CD14-positive monocyte (primary cell): ENCODE data around the gene C4BPB. TPM values are rescaled to one million over a fixed set of nuclear protein-coding genes. Genes with fewer than 3 reads are reported as not detected.
A peak's percentile ranks its signal among the peaks of the same experiment; 100 is the strongest.

Source experiments
- DNase-seq, 3 donors: peaks; one replicate each; pipeline ENCODE4 v3.0.0-alpha.2; 2011 to 2022
- H2AFZ ChIP-seq: 2 replicates; pipeline ENCODE4 v1.6.0; 2012; ENCODE audit warnings: mild to moderate bottlenecking, low read depth, low read length, inconsistent platforms; ENCODE audit not compliant: insufficient read depth, poor library complexity, severe bottlenecking
- H3K27ac ChIP-seq, 2 donors: 1 replicate in 1 of 2; 2 replicates in 1 of 2; pipeline ENCODE4 v1.5.1; 2012 to 2013; ENCODE audit warnings: low read length in 2 of 2, control low read depth in 1 of 2, inconsistent platforms in 1 of 2, low read depth in 1 of 2, mild to moderate bottlenecking in 1 of 2
- H3K27me3 ChIP-seq, 2 donors: one replicate each; pipeline versions ENCODE4 v1.6.0 to v1.6.1; 2011 to 2013; ENCODE audit warnings: low read length in 2 of 2; ENCODE audit not compliant: control insufficient read depth in 2 of 2, insufficient read depth in 2 of 2
- H3K36me3 ChIP-seq, 2 donors: replicated peaks in 1 of 2; 1 replicate in 1 of 2; 2 replicates in 1 of 2; pipeline versions ENCODE4 v1.5.1 to v1.6.1; 2012 to 2013; ENCODE audit warnings: low read length in 2 of 2, control low read depth in 1 of 2, inconsistent platforms in 1 of 2, mild to moderate bottlenecking in 1 of 2; ENCODE audit not compliant: insufficient read depth in 2 of 2, control insufficient read depth in 1 of 2
- H3K4me1 ChIP-seq, 2 donors: 1 replicate in 1 of 2; 2 replicates in 1 of 2; pipeline versions ENCODE4 v1.5.1 to v1.6.1; 2012 to 2013; ENCODE audit warnings: low read length in 2 of 2, control low read depth in 1 of 2, inconsistent platforms in 1 of 2, mild to moderate bottlenecking in 1 of 2, moderate library complexity in 1 of 2; ENCODE audit not compliant: insufficient read depth in 2 of 2, control insufficient read depth in 1 of 2
- H3K4me2 ChIP-seq: replicated peaks from 2 replicates; pipeline ENCODE3; 2012; ENCODE audit warnings: low read length, moderate library complexity, mild to moderate bottlenecking; ENCODE audit not compliant: poor library complexity, severe bottlenecking; ENCODE audit errors: extremely low read depth
- H3K4me3 ChIP-seq, 3 experiments: fragments of 200-600 bp in 1 of 3; sonication (generic) in 1 of 3; replicated peaks in 1 of 3; 1 replicate in 2 of 3; 2 replicates in 1 of 3; pipeline ENCODE4 v1.5.1; 2011 to 2013; ENCODE audit warnings: low read length in 3 of 3, mild to moderate bottlenecking in 3 of 3, control low read depth in 2 of 3, low read depth in 2 of 3, inconsistent platforms in 1 of 3, moderate library complexity in 1 of 3
- H3K79me2 ChIP-seq: 2 replicates; pipeline ENCODE4 v1.6.0; 2012; ENCODE audit warnings: mild to moderate bottlenecking, control low read depth, inconsistent platforms, low read length, moderate library complexity; ENCODE audit not compliant: insufficient read depth
- H3K9ac ChIP-seq: 2 replicates; pipeline ENCODE4 v1.6.0; 2017; ENCODE audit warnings: low read length, mild to moderate bottlenecking; ENCODE audit not compliant: insufficient read depth, poor library complexity, severe bottlenecking
- H3K9me3 ChIP-seq, 2 donors: replicated peaks in 1 of 2; 1 replicate in 1 of 2; 2 replicates in 1 of 2; pipeline versions ENCODE4 v1.5.1 to v1.6.1; 2012 to 2013; ENCODE audit warnings: low read length in 2 of 2, control low read depth in 1 of 2; ENCODE audit not compliant: control insufficient read depth in 1 of 2, insufficient read depth in 1 of 2
- H4K20me1 ChIP-seq: 2 replicates; pipeline ENCODE4 v1.6.0; 2012; ENCODE audit warnings: mild to moderate bottlenecking, low read length, control low read depth, moderate library complexity; ENCODE audit not compliant: insufficient read depth
- H3K27ac Mint-ChIP-seq, 7 donors: one replicate each; pipeline ENCODE4 v1.8.0; 2020; ENCODE audit warnings: mild to moderate bottlenecking in 7 of 7, mixed read lengths in 7 of 7, moderate library complexity in 6 of 7, inconsistent platforms in 2 of 7
- H3K27me3 Mint-ChIP-seq, 3 donors: one replicate each; pipeline ENCODE4 v1.8.0; 2021 to 2022; ENCODE audit warnings: low read depth in 3 of 3, mild to moderate bottlenecking in 3 of 3, mixed read lengths in 3 of 3, moderate library complexity in 3 of 3, inconsistent platforms in 1 of 3
- H3K36me3 Mint-ChIP-seq, 2 donors: one replicate each; pipeline ENCODE4 v1.8.0; 2020; ENCODE audit warnings: mixed read lengths in 2 of 2, inconsistent platforms in 1 of 2, mild to moderate bottlenecking in 1 of 2
- H3K4me1 Mint-ChIP-seq: one replicate; pipeline ENCODE4 v1.8.0; 2020; ENCODE audit warnings: mild to moderate bottlenecking, mixed read lengths
- H3K4me3 Mint-ChIP-seq, 2 donors: one replicate each; pipeline ENCODE4 v1.8.0; 2020; ENCODE audit warnings: mild to moderate bottlenecking in 2 of 2, mixed read lengths in 2 of 2, moderate library complexity in 1 of 2
- H3K9me3 Mint-ChIP-seq, 7 donors: one replicate each; pipeline ENCODE4 v1.8.0; 2020 to 2022; ENCODE audit warnings: mixed read lengths in 7 of 7, mild to moderate bottlenecking in 6 of 7, moderate library complexity in 6 of 7, inconsistent platforms in 2 of 7
- CTCF ChIP-seq: fragments of 200-600 bp; IDR thresholded peaks from one replicate; pipeline ENCODE4 v1.8.0; 2022; ENCODE audit warnings: antibody characterized with exemption, mild to moderate bottlenecking
- WGBS: methylation state at CpG from one replicate; pipeline ENCODE4 v1.1.5; 2013; ENCODE audit warnings: missing lambda C conversion rate; ENCODE audit not compliant: insufficient coverage; 5-methylcytosine and 5-hydroxymethylcytosine counted together
- intact Hi-C, 2 donors: fragments of 100-400 bp; cut with micrococcal nuclease; formaldehyde crosslinking; loops; one replicate each; pipeline versions ENCODE4 v1.15.0 to v1.15.1; 2023
- polyA plus RNA-seq, 3 donors: library from polyadenylated mRNA; depleted of rRNA in 1 of 3; unstranded in 2 of 3; stranded (reverse) in 1 of 3; fragments of 300-500 nt in 2 of 3; fragments of >200 nt in 1 of 3; fragmentation: Illumina TruSeq in 2 of 3; gene quantifications; 1 replicate in 2 of 3; 2 replicates in 1 of 3; pipeline ENCODE4 v1.2.3, GENCODE V29; 2012 to 2021

The C4BPB gene
- polyA plus RNA-seq, 3 donors = not detected

GRCh38 chr1:207084701-207085180 lies 3.9 kb upstream of the C4BPB start:
- Histone ChIP-seq H4K20me1 (no peaks in the 10 kb centered on the region), H3K79me2 (no peaks in the 10 kb centered on the region), H3K27ac (no peak overlapping the region), H3K36me3 (no peaks in the 10 kb centered on the region), H3K9ac (no peak overlapping the region), H2AFZ (no peak overlapping the region), H3K4me2 (no peak overlapping the region), H3K9me3 (no peaks in the 10 kb centered on the region), H3K4me1 (peaks cover 0 to 10% of the 10 kb centered on the region in 2 donors), H3K4me3 (no peak overlapping the region), H3K27me3 (peaks cover 0 to 2% of the 10 kb centered on the region in 2 donors)
- no peak overlapping the region for H3K4me3 Mint-ChIP-seq
- peak overlapping the region in 2 of 7 donors; percentile 8 to 19 for H3K27ac Mint-ChIP-seq
- H3K36me3 Mint-ChIP-seq = peaks cover 0 to 4% of the 10 kb centered on the region in 2 donors
- DNase-seq = peak; percentile 44 to 65 (median 60)
- no peaks in the 10 kb centered on the region for H3K9me3 Mint-ChIP-seq
- intact Hi-C loops = loop anchor here (5.0 to 10.0 kb wide), 5 partner anchors 230 to 413 kb away; partner anchors contain the start of genes CD55 (in 1 of the 2) and CR1 (in 1 of the 2)
- peaks cover 3 to 6% (median 3%) of the 10 kb centered on the region in 3 donors for H3K27me3 Mint-ChIP-seq
- H3K4me1 Mint-ChIP-seq = peaks cover 16% of the 10 kb centered on the region
- WGBS = 25% methylated on average over 6 of the region's 8 CpGs
- TF ChIP-seq CTCF = peak; percentile 71

- no CpG with 5 or more reads among the region's 3 CpGs for whole genome bisulfite sequencing
- intact Hi-C loops = loop anchor here (10.0 kb wide), 3 partner anchors 229 to 319 kb away; partner anchors contain the start of gene CD55 (in 1 of the 2)
- no peak overlapping the region for H3K4me3 Mint-ChIP-seq
These were observed 2.8 kb upstream of the C4BPB start for GRCh38 chr1:207085887-207086286.

More at GRCh38 chr1:207085887-207086286, 2.8 kb upstream of the C4BPB start:
- no peak overlapping the region for H3K9ac ChIP-seq
- no peaks in the 10 kb centered on the region for H4K20me1 ChIP-seq
- peaks cover 0 to 11% of the 10 kb centered on the region in 2 donors for H3K4me1 ChIP-seq
- peaks cover 0 to 2% of the 10 kb centered on the region in 2 donors for H3K27me3 ChIP-seq
- Mint-ChIP-seq H3K27ac (peak overlapping the region in 1 of 7 donors; percentile 68), H3K27me3 (peaks cover 3 to 6% (median 3%) of the 10 kb centered on the region in 3 donors), H3K36me3 (no peaks in the 10 kb centered on the region), H3K4me1 (peaks cover 16% of the 10 kb centered on the region), H3K9me3 (no peaks in the 10 kb centered on the region)
- no peak for TF ChIP-seq CTCF
- DNase-seq = no peak
- H3K27ac ChIP-seq = no peak overlapping the region
- no peaks in the 10 kb centered on the region for H3K79me2 ChIP-seq
- H3K4me3 ChIP-seq = no peak overlapping the region
- H2AFZ ChIP-seq = no peak overlapping the region
- H3K36me3 ChIP-seq = no peaks in the 10 kb centered on the region
- no peaks in the 10 kb centered on the region for H3K9me3 ChIP-seq
- H3K4me2 ChIP-seq = no peak overlapping the region
